KMS-11 (cell line): ENCODE measurements around the gene THAP4.

Experiments
- H2AFZ ChIP-seq: fragments of 200-600 bp; sonication (generic); 2 replicates; pipeline ENCODE4 v1.6.1; 2016; ENCODE audit warnings: antibody characterized with exemption, mixed run types, low read depth
- H3K27ac ChIP-seq: fragments of 200-600 bp; sonication (generic); 2 replicates; pipeline ENCODE4 v1.6.1; 2016; ENCODE audit warnings: mild to moderate bottlenecking, mixed run types
- H3K27me3 ChIP-seq: fragments of 200-600 bp; sonication (generic); 2 replicates; pipeline ENCODE4 v1.6.1; 2017; ENCODE audit warnings: mild to moderate bottlenecking, low read depth, mixed run types, moderate library complexity; ENCODE audit not compliant: insufficient read depth
- H3K36me3 ChIP-seq: fragments of 200-600 bp; sonication (generic); 2 replicates; pipeline ENCODE4 v1.6.1; 2017; ENCODE audit warnings: mild to moderate bottlenecking, mixed run types; ENCODE audit not compliant: insufficient read depth
- H3K4me1 ChIP-seq: fragments of 200-600 bp; sonication (generic); 2 replicates; pipeline ENCODE4 v1.6.1; 2016; ENCODE audit warnings: mild to moderate bottlenecking, low read depth, mixed run types; ENCODE audit not compliant: poor library complexity, severe bottlenecking
- H3K4me2 ChIP-seq: fragments of 200-600 bp; sonication (generic); 2 replicates; pipeline ENCODE4 v1.7.0; 2016; ENCODE audit warnings: mild to moderate bottlenecking, mixed run types
- H3K4me3 ChIP-seq: fragments of 200-600 bp; sonication (generic); IDR thresholded peaks from 2 replicates; pipeline ENCODE4 v1.6.1; 2017; ENCODE audit warnings: low read depth, low read length, mixed read lengths; ENCODE audit not compliant: insufficient read depth
- H3K79me2 ChIP-seq: fragments of 200-600 bp; sonication (generic); 2 replicates; pipeline ENCODE4 v1.6.1; 2016; ENCODE audit warnings: low read depth, mixed run types; ENCODE audit not compliant: insufficient read depth
- H3K9ac ChIP-seq: fragments of 200-600 bp; sonication (generic); 2 replicates; pipeline ENCODE4 v1.6.1; 2016; ENCODE audit warnings: mild to moderate bottlenecking, mixed run types
- H4K20me1 ChIP-seq: fragments of 200-600 bp; sonication (generic); 2 replicates; pipeline ENCODE4 v1.6.1; 2016; ENCODE audit warnings: mild to moderate bottlenecking, mixed run types; ENCODE audit not compliant: insufficient read depth
- TF ChIP-seq, protein P1 (sequence below): fragments of 200-600 bp; sonication (generic); conservative IDR thresholded peaks from 2 replicates; pipeline ENCODE4 v1.6.1; 2017; ENCODE audit warnings: low read depth, mild to moderate bottlenecking, antibody characterized with exemption, low read length, moderate library complexity, mixed read lengths

The THAP4 gene

DNA sequence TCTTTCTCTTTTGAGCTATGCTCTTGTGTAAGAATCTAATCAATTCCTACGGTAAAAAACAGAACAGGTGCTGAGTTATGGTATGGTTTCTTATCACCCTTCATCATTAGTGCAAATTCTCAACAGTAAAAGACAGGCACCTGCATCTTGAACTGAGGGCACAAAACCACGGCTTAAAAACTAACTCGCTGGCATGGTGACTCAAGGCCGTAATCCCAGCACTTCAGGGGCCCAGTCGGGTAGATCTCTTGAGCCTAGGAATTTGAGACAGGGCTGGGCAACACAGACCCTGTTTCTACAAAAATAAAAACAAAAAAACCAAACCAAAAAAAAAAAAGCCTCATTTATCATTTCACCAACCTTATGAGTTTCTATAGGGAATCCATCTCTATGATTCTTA, 33.3 kb downstream of the THAP4 start:
- Histone ChIP-seq H2AFZ (no peak overlapping the region), H3K27ac (no peak overlapping the region), H3K4me1 (no peaks in the 10 kb centered on the region), H3K9ac (no peak overlapping the region), H3K4me2 (no peak overlapping the region), H3K27me3 (no peaks in the 10 kb centered on the region), H3K79me2 (no peaks in the 10 kb centered on the region), H4K20me1 (no peaks in the 10 kb centered on the region), H3K4me3 (no peak overlapping the region), H3K36me3 (no peaks in the 10 kb centered on the region; the same call in 1 of the 2 replicates)
- TF ChIP-seq, protein P1, sequence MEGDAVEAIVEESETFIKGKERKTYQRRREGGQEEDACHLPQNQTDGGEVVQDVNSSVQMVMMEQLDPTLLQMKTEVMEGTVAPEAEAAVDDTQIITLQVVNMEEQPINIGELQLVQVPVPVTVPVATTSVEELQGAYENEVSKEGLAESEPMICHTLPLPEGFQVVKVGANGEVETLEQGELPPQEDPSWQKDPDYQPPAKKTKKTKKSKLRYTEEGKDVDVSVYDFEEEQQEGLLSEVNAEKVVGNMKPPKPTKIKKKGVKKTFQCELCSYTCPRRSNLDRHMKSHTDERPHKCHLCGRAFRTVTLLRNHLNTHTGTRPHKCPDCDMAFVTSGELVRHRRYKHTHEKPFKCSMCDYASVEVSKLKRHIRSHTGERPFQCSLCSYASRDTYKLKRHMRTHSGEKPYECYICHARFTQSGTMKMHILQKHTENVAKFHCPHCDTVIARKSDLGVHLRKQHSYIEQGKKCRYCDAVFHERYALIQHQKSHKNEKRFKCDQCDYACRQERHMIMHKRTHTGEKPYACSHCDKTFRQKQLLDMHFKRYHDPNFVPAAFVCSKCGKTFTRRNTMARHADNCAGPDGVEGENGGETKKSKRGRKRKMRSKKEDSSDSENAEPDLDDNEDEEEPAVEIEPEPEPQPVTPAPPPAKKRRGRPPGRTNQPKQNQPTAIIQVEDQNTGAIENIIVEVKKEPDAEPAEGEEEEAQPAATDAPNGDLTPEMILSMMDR: no peak

DNA sequence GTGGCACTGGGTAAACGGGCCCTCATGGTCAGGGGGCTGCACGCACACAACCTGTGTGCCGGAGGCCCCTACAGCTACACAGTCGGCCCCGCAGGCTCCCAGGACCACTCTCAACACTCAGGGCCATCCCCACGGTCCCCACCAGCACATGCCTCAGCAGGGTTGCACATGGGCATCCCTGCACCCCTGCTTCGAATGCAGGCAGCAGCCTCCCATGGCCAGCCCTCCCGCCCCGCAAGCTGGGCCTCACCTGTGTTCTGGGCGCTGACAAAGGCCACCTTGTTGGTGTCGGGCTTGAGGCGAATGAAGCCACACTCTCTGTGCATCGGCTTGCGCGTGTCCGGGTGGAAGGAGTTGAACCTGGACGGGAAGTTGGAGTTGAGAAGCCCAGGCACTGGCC, 34.2 kb downstream of the THAP4 start:
- H3K36me3 ChIP-seq: no peaks in the 10 kb centered on the region; the same call in 1 of the 2 replicates

DNA sequence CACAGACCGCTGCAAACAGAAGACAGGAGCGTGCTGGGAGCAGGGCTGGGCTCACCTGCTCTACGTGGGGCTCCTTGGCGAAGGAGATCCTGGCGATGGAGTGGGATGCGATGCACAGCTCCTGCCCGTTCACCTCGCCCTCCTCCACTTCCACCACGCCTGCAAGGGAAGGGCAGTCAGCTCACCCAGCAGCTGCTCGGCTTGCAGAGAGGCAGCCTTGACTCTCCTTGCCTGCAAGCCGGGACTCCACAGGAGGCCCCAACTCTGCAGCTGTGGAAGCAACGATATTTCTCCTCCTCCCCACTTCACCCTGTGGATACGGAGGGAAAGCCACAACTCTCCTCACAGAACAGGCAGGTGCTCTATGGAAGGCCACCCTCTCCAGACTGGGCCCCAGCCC, 35.1 kb downstream of the THAP4 start:
- H3K4me2 ChIP-seq: no peak overlapping the region
- no peaks in the 10 kb centered on the region; the same call in 1 of the 2 replicates for H3K36me3 ChIP-seq
- H3K27me3 ChIP-seq: no peaks in the 10 kb centered on the region
- H3K27ac ChIP-seq: no peak overlapping the region
- H4K20me1 ChIP-seq: no peaks in the 10 kb centered on the region
- H3K4me3 ChIP-seq: no peak overlapping the region
- TF ChIP-seq, protein P1: no peak
- no peak overlapping the region for H3K9ac ChIP-seq
- H3K79me2 ChIP-seq: no peaks in the 10 kb centered on the region
- no peak overlapping the region for H2AFZ ChIP-seq
- H3K4me1 ChIP-seq: no peaks in the 10 kb centered on the region

More for the DNA sequence above, 34.2 kb downstream of the THAP4 start:
- Histone ChIP-seq H3K27me3 (no peaks in the 10 kb centered on the region), H2AFZ (no peak overlapping the region), H3K27ac (no peak overlapping the region), H3K79me2 (no peaks in the 10 kb centered on the region), H3K4me2 (no peak overlapping the region), H3K4me3 (no peak overlapping the region), H4K20me1 (no peaks in the 10 kb centered on the region), H3K4me1 (no peaks in the 10 kb centered on the region), H3K9ac (no peak overlapping the region)
- TF ChIP-seq, protein P1: no peak

DNA sequence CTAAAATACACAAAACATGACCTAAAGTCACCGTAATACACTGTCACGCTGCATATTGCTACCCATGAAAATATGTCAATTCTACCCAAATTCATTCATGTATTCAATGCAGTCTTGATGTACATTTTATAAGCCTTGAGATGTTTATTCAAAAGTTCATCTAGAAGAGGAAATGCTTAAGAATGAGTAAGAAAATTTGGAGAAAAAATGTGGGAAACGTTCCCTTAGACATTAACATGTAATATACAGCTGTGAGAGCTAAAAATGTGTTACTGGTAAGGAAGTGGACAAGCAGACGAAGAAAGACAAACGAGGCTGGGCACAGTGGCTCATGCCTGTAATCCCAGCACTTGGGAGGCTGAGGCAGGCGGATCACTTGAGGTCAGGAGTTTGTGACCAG, 37.3 kb downstream of the THAP4 start:
- Histone ChIP-seq H4K20me1 (no peaks in the 10 kb centered on the region), H2AFZ (no peak overlapping the region), H3K4me2 (no peak overlapping the region), H3K9ac (no peak overlapping the region), H3K4me1 (no peaks in the 10 kb centered on the region), H3K36me3 (no peaks in the 10 kb centered on the region; the same call in 1 of the 2 replicates), H3K27ac (no peak overlapping the region), H3K79me2 (no peaks in the 10 kb centered on the region), H3K27me3 (no peaks in the 10 kb centered on the region), H3K4me3 (no peak overlapping the region)
- TF ChIP-seq, protein P1: no peak
